Measurements from ENCODE around the gene PPARG. TPM values are rescaled to one million over a fixed set of nuclear protein-coding genes. Genes with fewer than 3 reads are reported as not detected.

PPARG gene
- total and polyA plus RNA-seq, 2 experiments from 2014 or later, result 0.15 to 0.42 TPM

- H3K27ac ChIP-seq (ENCODE audit: low read depth), result no peak overlapping the region
- no peaks in the 10 kb centered on the region for H3F3A ChIP-seq (replicated peaks; ENCODE audit: low read depth)
- Mint-ChIP-seq H3K27me3 (ENCODE audit: insufficient read depth, low read depth, poor library complexity) (no peaks in the 10 kb centered on the region), H3K27ac (no peak overlapping the region), H3K4me3 (no peak overlapping the region), H3K36me3 (ENCODE audit: low read depth) (no peaks in the 10 kb centered on the region), H3K4me1 (no peaks in the 10 kb centered on the region), H3K9me3 (no peaks in the 10 kb centered on the region)
- no peaks in the 10 kb centered on the region for H3K36me3 ChIP-seq (ENCODE audit: insufficient read depth)
- no peak overlapping the region for H2AFZ ChIP-seq
- DNase-seq (ENCODE audit: low spot score) (no peak), ATAC-seq (no peak)
- no peak overlapping the region for H3K4me3 ChIP-seq
- no peak for TF ChIP-seq ZNF331 (CRISPR knock-in tag; IDR thresholded peaks at IDR 0.05; ENCODE audit: low read depth)
- TF ChIP-seq POLR2AphosphoS5 (IDR thresholded peaks at IDR 0.05; ENCODE audit: low read depth), result no peak
- TF ChIP-seq EZH2 (IDR thresholded peaks at IDR 0.05; ENCODE audit: low read depth, unreplicated experiment), result no peak
- TF ChIP-seq NANOG (IDR thresholded peaks at IDR 0.05; ENCODE audit: borderline replicate concordance), result no peak
- no peak overlapping the region for H3K4me2 ChIP-seq
- H3K27me3 ChIP-seq (ENCODE audit: insufficient read depth), result no peaks in the 10 kb centered on the region
- H3K79me2 ChIP-seq (replicated peaks; ENCODE audit: insufficient read depth), result no peaks in the 10 kb centered on the region
- no peaks in the 10 kb centered on the region for H3K4me1 ChIP-seq (ENCODE audit: insufficient read depth)
- H3K9me2 ChIP-seq (ENCODE audit: insufficient read depth), result no peaks in the 10 kb centered on the region
- no peaks in the 10 kb centered on the region for H4K20me1 ChIP-seq (replicated peaks; ENCODE audit: insufficient read depth)
Observed at GRCh38 chr3:12317914-12318313, 29.0 kb downstream of the PPARG start.

- DNase-seq (ENCODE audit: low spot score) (no peak), ATAC-seq (no peak)
- Histone ChIP-seq H3K4me3 (no peak overlapping the region), H3K79me2 (replicated peaks; ENCODE audit: insufficient read depth) (no peaks in the 10 kb centered on the region), H3K27ac (ENCODE audit: low read depth) (no peak overlapping the region), H3K4me1 (ENCODE audit: insufficient read depth) (no peaks in the 10 kb centered on the region), H3K36me3 (ENCODE audit: insufficient read depth) (no peaks in the 10 kb centered on the region), H3K9me2 (ENCODE audit: insufficient read depth) (no peaks in the 10 kb centered on the region), H4K20me1 (replicated peaks; ENCODE audit: insufficient read depth) (no peaks in the 10 kb centered on the region), H3K4me2 (no peak overlapping the region), H2AFZ (no peak overlapping the region), H3K27me3 (ENCODE audit: insufficient read depth) (no peaks in the 10 kb centered on the region), H3F3A (replicated peaks; ENCODE audit: low read depth) (no peaks in the 10 kb centered on the region)
- Mint-ChIP-seq H3K4me3 (no peak overlapping the region), H3K36me3 (ENCODE audit: low read depth) (no peaks in the 10 kb centered on the region), H3K9me3 (no peaks in the 10 kb centered on the region), H3K4me1 (no peaks in the 10 kb centered on the region), H3K27ac (no peak overlapping the region), H3K27me3 (ENCODE audit: insufficient read depth, low read depth, poor library complexity) (no peaks in the 10 kb centered on the region)
- TF ChIP-seq ETS1 (IDR thresholded peaks at IDR 0.05) (no peak), ZNF462 (CRISPR knock-in tag; IDR thresholded peaks at IDR 0.05) (no peak), NANOG (IDR thresholded peaks at IDR 0.05; ENCODE audit: borderline replicate concordance) (no peak), POLR2AphosphoS5 (IDR thresholded peaks at IDR 0.05; ENCODE audit: low read depth) (no peak), EZH2 (IDR thresholded peaks at IDR 0.05; ENCODE audit: low read depth, unreplicated experiment) (no peak), ZNF114 (CRISPR knock-in tag; IDR thresholded peaks at IDR 0.05) (no peak), ZNF331 (CRISPR knock-in tag; IDR thresholded peaks at IDR 0.05; ENCODE audit: low read depth) (no peak), JUNB (IDR thresholded peaks at IDR 0.05; ENCODE audit: unreplicated experiment) (no peak), STAT1 (IDR thresholded peaks at IDR 0.05; ENCODE audit: unreplicated experiment) (no peak), EZH2phosphoT487 (IDR thresholded peaks at IDR 0.05; ENCODE audit: unreplicated experiment) (no peak)
Observed at GRCh38 chr3:12318758-12319621, 30.1 kb downstream of the PPARG start.
